ENCODE results near the gene PRKN.

PRKN gene

GRCh38 chr6:162345051-162345511 lies 382.5 kb downstream of the PRKN start:
- TF ChIP-seq CTCF (conservative IDR thresholded peaks at IDR 0.05) (no peak), ZFX (IDR thresholded peaks at IDR 0.05) (no peak)
- no peak overlapping the region for H3K27ac ChIP-seq

- TF ChIP-seq CTCF (conservative IDR thresholded peaks at IDR 0.05) (no peak), ZFX (IDR thresholded peaks at IDR 0.05) (no peak)
- no peak overlapping the region for H3K27ac ChIP-seq
Observed at GRCh38 chr6:162344646-162345010, 382.9 kb downstream of the PRKN start.

- TF ChIP-seq ZFX (IDR thresholded peaks at IDR 0.05) = no peak
- TF ChIP-seq CTCF (conservative IDR thresholded peaks at IDR 0.05) = no peak
- no peak overlapping the region for H3K27ac ChIP-seq
Observed at GRCh38 chr6:162343936-162344645, 383.5 kb downstream of the PRKN start.

GRCh38 chr6:162343198-162343935 lies 384.2 kb downstream of the PRKN start:
- TF ChIP-seq ZFX (IDR thresholded peaks at IDR 0.05) (no peak), CTCF (conservative IDR thresholded peaks at IDR 0.05) (no peak; the same call in 1 of the 2 replicates)
- H3K27ac ChIP-seq = no peak overlapping the region

- no peak overlapping the region for H3K27ac ChIP-seq
- TF ChIP-seq ZFX (IDR thresholded peaks at IDR 0.05) (no peak), CTCF (conservative IDR thresholded peaks at IDR 0.05) (no peak)
Observed at GRCh38 chr6:162337412-162337811, 390.2 kb downstream of the PRKN start.

GRCh38 chr6:162336359-162336758 lies 391.2 kb downstream of the PRKN start:
- H3K27ac ChIP-seq = no peak overlapping the region
- TF ChIP-seq ZFX (IDR thresholded peaks at IDR 0.05) (no peak), CTCF (conservative IDR thresholded peaks at IDR 0.05) (no peak)

GRCh38 chr6:162332365-162332764 lies 395.2 kb downstream of the PRKN start:
- H3K27ac ChIP-seq = no peak overlapping the region
- TF ChIP-seq CTCF (conservative IDR thresholded peaks at IDR 0.05) = no peak

Data from C4-2B (cell line).